SU-DHL-6 (cell line): Measurements from ENCODE around the gene OOSP3.

ENCODE experiments used
- EZH2phosphoT487 ChIP-seq: fragments of 200-600 bp; sonication (generic), shearing (Covaris generic); conservative IDR thresholded peaks from 2 replicates; pipeline ENCODE4 v1.6.1; 2018; ENCODE audit warnings: mild to moderate bottlenecking, antibody characterized with exemption, low read length, moderate library complexity, mixed read lengths
- TF ChIP-seq, protein P1 (sequence below): fragments of 200-600 bp; sonication (generic); IDR thresholded peaks from one replicate; pipeline ENCODE4 v1.5.1; 2017; ENCODE audit warnings: antibody characterized with exemption, mild to moderate bottlenecking, low read length, moderate library complexity; ENCODE audit not compliant: insufficient read depth, poor library complexity, severe bottlenecking

GRCh38 chr11:59943997-59944714, 65.6 kb downstream of the OOSP3 start:
- TF ChIP-seq, protein P1, sequence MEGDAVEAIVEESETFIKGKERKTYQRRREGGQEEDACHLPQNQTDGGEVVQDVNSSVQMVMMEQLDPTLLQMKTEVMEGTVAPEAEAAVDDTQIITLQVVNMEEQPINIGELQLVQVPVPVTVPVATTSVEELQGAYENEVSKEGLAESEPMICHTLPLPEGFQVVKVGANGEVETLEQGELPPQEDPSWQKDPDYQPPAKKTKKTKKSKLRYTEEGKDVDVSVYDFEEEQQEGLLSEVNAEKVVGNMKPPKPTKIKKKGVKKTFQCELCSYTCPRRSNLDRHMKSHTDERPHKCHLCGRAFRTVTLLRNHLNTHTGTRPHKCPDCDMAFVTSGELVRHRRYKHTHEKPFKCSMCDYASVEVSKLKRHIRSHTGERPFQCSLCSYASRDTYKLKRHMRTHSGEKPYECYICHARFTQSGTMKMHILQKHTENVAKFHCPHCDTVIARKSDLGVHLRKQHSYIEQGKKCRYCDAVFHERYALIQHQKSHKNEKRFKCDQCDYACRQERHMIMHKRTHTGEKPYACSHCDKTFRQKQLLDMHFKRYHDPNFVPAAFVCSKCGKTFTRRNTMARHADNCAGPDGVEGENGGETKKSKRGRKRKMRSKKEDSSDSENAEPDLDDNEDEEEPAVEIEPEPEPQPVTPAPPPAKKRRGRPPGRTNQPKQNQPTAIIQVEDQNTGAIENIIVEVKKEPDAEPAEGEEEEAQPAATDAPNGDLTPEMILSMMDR: no peak
- TF ChIP-seq EZH2phosphoT487: no peak
